SK-N-SH (cell line): ENCODE data around the gene TXNRD1. TPM values are rescaled to one million over a fixed set of nuclear protein-coding genes. Genes with fewer than 3 reads are reported as not detected.
A peak's percentile ranks its signal among the peaks of the same experiment; 100 is the strongest.

ENCODE experiments used
- CTCF ChIA-PET: fragments of 300-600, 350-600 bp; formaldehyde crosslinking; extraction: SDS; loops from one replicate; lab custom pipeline; 2021; lab: Yijun Ruan, JAX
- POLR2A ChIA-PET: fragments of 350-600 bp; sonication (Branson Sonifier 250); formaldehyde crosslinking; extraction: SDS; loops from one replicate; lab custom pipeline; 2020; ENCODE audit warnings: antibody characterized with exemption, inconsistent platforms; lab: Yijun Ruan, JAX
- DNase-seq: peaks from one replicate; pipeline ENCODE4 v3.0.0; 2012
- H2AFZ ChIP-seq: fragments of 200-600 bp; sonication (generic); 2 replicates; pipeline ENCODE4 v1.8.1; 2016; ENCODE audit warnings: antibody characterized with exemption, mild to moderate bottlenecking, low read depth
- H3F3A ChIP-seq: fragments of 200-600 bp; sonication (generic); replicated peaks from 2 replicates; pipeline ENCODE3; 2016; ENCODE audit warnings: antibody characterized with exemption, mild to moderate bottlenecking; ENCODE audit not compliant: insufficient read depth
- H3K27ac ChIP-seq, 2 experiments: fragments of 200-500 bp in 1 of 2; fragments of 200-600 bp in 1 of 2; sonication (Bioruptor generic) in 1 of 2; sonication (generic), shearing (Covaris generic) in 1 of 2; 2 replicates each; pipeline versions ENCODE4 v1.5.1 to v1.6.1; 2014 to 2016; ENCODE audit warnings: low read depth in 2 of 2, inconsistent platforms in 1 of 2, low read length in 1 of 2, mild to moderate bottlenecking in 1 of 2, mixed read lengths in 1 of 2
- H3K27me3 ChIP-seq: fragments of 200-600 bp; sonication (generic), shearing (Covaris generic); 2 replicates; pipeline ENCODE4 v1.6.1; 2016; ENCODE audit warnings: mixed run types; ENCODE audit not compliant: insufficient read depth
- H3K36me3 ChIP-seq, 2 experiments: fragments of 200-500 bp in 1 of 2; fragments of 200-600 bp in 1 of 2; sonication (Bioruptor generic) in 1 of 2; sonication (generic) in 1 of 2; replicated peaks in 1 of 2; 2 replicates each; pipeline versions ENCODE3 to v1.5.1; 2014 to 2016; ENCODE audit warnings: low read length in 1 of 2, mild to moderate bottlenecking in 1 of 2; ENCODE audit not compliant: insufficient read depth in 2 of 2, control insufficient read depth in 1 of 2
- H3K4me1 ChIP-seq, 2 experiments: fragments of 200-500 bp in 1 of 2; fragments of 200-600 bp in 1 of 2; sonication (Bioruptor generic) in 1 of 2; sonication (generic), shearing (Covaris generic) in 1 of 2; 2 replicates each; pipeline versions ENCODE4 v1.5.1 to v1.6.1; 2014 to 2016; ENCODE audit warnings: low read depth in 1 of 2, low read length in 1 of 2, mixed run types in 1 of 2; ENCODE audit not compliant: insufficient read depth in 2 of 2, control insufficient read depth in 1 of 2
- H3K4me2 ChIP-seq: fragments of 200-600 bp; sonication (generic), shearing (Covaris generic); 2 replicates; pipeline ENCODE4 v1.6.1; 2017; ENCODE audit warnings: mixed run types
- H3K4me3 ChIP-seq, 2 experiments: fragments of 200-500 bp in 1 of 2; fragments of 200-600 bp in 1 of 2; sonication (Bioruptor generic) in 1 of 2; sonication (generic), shearing (Covaris generic) in 1 of 2; 2 replicates each; pipeline versions ENCODE4 v1.5.1 to v1.8.1; 2014 to 2016; ENCODE audit warnings: low read depth in 2 of 2, inconsistent platforms in 1 of 2, low read length in 1 of 2, mild to moderate bottlenecking in 1 of 2, mixed read lengths in 1 of 2, moderate library complexity in 1 of 2
- H3K79me2 ChIP-seq: fragments of 200-600 bp; sonication (generic); 2 replicates; pipeline ENCODE4 v1.8.1; 2017; ENCODE audit warnings: mild to moderate bottlenecking; ENCODE audit not compliant: insufficient read depth
- H3K9ac ChIP-seq: fragments of 200-600 bp; sonication (generic); 2 replicates; pipeline ENCODE4 v1.6.1; 2017; ENCODE audit warnings: mixed run types
- H3K9me2 ChIP-seq: fragments of 200-600 bp; sonication (generic); 2 replicates; pipeline ENCODE4 v1.6.1; 2017; ENCODE audit warnings: mixed run types
- H3K9me3 ChIP-seq: fragments of 200-600 bp; sonication (generic); 2 replicates; pipeline ENCODE4 v1.6.1; 2017; ENCODE audit warnings: mixed run types, mild to moderate bottlenecking, moderate library complexity
- H4K20me1 ChIP-seq: fragments of 200-600 bp; sonication (generic); 2 replicates; pipeline ENCODE4 v1.6.1; 2017; ENCODE audit warnings: mild to moderate bottlenecking, mixed run types; ENCODE audit not compliant: insufficient read depth
- FOXM1 ChIP-seq: IDR thresholded peaks from 2 replicates; pipeline ENCODE4 v1.4.0; 2012; ENCODE audit warnings: low read depth, mild to moderate bottlenecking
- GABPA ChIP-seq: IDR thresholded peaks from 2 replicates; pipeline ENCODE4 v1.4.0; 2012; ENCODE audit warnings: low read depth, mild to moderate bottlenecking
- RAD21 ChIP-seq: IDR thresholded peaks from 2 replicates; pipeline ENCODE4 v1.6.1; 2012; ENCODE audit warnings: mild to moderate bottlenecking, low read length
- TEAD4 ChIP-seq: IDR thresholded peaks from 2 replicates; pipeline ENCODE4 v1.4.0; 2012; ENCODE audit warnings: mild to moderate bottlenecking, borderline replicate concordance; ENCODE audit not compliant: insufficient read depth
- WGBS: methylation state at CpG from one replicate; pipeline ENCODE4 v1.1.6; 2017; ENCODE audit warnings: low lambda C conversion rate; 5-methylcytosine and 5-hydroxymethylcytosine counted together
- polyA plus RNA-seq, 3 experiments: library from polyadenylated mRNA; depleted of rRNA; stranded (reverse); fragments of >200 nt; gene quantifications; 2 replicates each; pipeline ENCODE4 v1.2.3, GENCODE V29; 2012
- TF ChIP-seq, protein P1 (sequence below): fragments of 200-600 bp; sonication (generic); IDR thresholded peaks from 2 replicates; pipeline ENCODE4 v1.6.1; 2017; ENCODE audit warnings: antibody characterized with exemption, mild to moderate bottlenecking, moderate library complexity
- TF ChIP-seq, protein P2 (sequence below): IDR thresholded peaks from 2 replicates; pipeline ENCODE4 v1.4.0; 2012; ENCODE audit warnings: low read depth
- TF ChIP-seq, protein P3 (sequence below): IDR thresholded peaks from 2 replicates; pipeline ENCODE4 v1.6.1; 2012; ENCODE audit warnings: mild to moderate bottlenecking, low read depth, low read length, moderate library complexity
- TF ChIP-seq, protein P4 (sequence below): fragments of 150-350 bp; IDR thresholded peaks from 2 replicates; pipeline ENCODE4 v1.6.1; 2016; ENCODE audit warnings: mild to moderate bottlenecking, low read depth, low read length

TXNRD1 gene
- polyA plus RNA-seq, 1 of the 3 experiments (the other 2 are of a cell fraction): 143 TPM

DNA sequence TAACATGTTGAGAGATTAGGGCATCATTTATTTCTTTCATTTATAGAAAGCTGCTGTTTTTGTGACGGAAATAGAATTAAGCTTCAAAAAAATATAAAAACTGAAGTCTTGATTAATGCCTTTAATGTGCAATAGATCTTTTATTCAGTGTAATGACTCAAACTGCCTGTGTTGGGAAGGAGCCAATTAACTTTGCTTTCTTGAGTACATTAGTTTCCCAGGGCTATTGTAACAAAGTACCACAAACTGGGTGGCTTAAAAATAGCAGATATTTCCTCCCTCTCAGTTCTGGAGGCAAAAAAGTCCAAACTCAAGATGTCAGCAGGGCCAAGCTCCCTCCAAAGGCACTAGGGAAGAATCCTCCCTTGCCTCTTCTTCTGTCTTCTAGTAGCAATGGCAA is 124.6 kb downstream of the TXNRD1 start (continued):
- TF ChIP-seq, protein P1, sequence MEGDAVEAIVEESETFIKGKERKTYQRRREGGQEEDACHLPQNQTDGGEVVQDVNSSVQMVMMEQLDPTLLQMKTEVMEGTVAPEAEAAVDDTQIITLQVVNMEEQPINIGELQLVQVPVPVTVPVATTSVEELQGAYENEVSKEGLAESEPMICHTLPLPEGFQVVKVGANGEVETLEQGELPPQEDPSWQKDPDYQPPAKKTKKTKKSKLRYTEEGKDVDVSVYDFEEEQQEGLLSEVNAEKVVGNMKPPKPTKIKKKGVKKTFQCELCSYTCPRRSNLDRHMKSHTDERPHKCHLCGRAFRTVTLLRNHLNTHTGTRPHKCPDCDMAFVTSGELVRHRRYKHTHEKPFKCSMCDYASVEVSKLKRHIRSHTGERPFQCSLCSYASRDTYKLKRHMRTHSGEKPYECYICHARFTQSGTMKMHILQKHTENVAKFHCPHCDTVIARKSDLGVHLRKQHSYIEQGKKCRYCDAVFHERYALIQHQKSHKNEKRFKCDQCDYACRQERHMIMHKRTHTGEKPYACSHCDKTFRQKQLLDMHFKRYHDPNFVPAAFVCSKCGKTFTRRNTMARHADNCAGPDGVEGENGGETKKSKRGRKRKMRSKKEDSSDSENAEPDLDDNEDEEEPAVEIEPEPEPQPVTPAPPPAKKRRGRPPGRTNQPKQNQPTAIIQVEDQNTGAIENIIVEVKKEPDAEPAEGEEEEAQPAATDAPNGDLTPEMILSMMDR: no peak
- TF ChIP-seq TEAD4 (no peak), FOXM1 (no peak), GABPA (no peak)
- TF ChIP-seq, protein P2, sequence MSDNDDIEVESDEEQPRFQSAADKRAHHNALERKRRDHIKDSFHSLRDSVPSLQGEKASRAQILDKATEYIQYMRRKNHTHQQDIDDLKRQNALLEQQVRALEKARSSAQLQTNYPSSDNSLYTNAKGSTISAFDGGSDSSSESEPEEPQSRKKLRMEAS: no peak

DNA sequence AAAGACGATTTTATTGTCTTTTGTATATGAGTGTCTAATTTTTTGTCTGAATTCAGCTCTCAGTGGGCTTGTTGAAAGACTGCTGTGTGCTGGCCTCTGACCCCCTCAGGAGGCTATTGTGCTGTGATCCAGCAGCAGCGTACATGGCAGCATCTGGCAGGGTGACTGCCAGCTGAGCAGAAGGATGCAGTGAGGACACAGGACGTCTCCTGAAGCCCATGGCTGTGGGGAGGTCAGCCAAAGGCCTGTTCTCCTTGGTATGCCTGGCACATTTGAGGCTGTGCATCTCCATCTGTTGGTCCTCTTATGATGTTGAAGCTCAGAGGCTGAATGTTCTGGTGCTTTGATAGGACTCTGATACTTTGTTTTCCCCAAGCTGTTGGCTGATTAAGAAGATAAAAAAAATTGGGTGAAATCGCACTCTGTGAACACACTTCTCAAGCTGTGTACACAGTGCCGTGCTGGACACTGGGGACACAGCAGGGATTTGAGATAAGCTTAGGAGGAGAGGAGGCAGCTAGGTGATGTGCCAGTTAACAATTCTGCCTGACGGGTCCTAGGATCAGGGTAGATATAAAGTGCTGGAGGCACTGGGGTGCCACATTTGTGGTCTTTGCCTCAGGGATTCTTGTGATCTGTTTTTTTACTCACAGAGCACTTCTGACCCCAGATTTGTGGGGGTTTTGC is 125.5 kb downstream of the TXNRD1 start:
- no peak overlapping the region for H3K4me2 ChIP-seq
- CTCF ChIA-PET: interaction anchor here (1.1 to 1.3 kb wide), 2 partner anchors 18 to 41 kb away, joined by 3 to 9 read pairs; no protein-coding TSS in a partner anchor
- H3K4me3 ChIP-seq: no peak overlapping the region
- WGBS: 97% methylated on average over 6 of the region's 6 CpGs
- H3K9ac ChIP-seq: no peak overlapping the region
- peaks cover 25% of the 10 kb centered on the region for H3K79me2 ChIP-seq
- no peak overlapping the region for H2AFZ ChIP-seq
- TF ChIP-seq RAD21: no peak
- TF ChIP-seq, protein P3, sequence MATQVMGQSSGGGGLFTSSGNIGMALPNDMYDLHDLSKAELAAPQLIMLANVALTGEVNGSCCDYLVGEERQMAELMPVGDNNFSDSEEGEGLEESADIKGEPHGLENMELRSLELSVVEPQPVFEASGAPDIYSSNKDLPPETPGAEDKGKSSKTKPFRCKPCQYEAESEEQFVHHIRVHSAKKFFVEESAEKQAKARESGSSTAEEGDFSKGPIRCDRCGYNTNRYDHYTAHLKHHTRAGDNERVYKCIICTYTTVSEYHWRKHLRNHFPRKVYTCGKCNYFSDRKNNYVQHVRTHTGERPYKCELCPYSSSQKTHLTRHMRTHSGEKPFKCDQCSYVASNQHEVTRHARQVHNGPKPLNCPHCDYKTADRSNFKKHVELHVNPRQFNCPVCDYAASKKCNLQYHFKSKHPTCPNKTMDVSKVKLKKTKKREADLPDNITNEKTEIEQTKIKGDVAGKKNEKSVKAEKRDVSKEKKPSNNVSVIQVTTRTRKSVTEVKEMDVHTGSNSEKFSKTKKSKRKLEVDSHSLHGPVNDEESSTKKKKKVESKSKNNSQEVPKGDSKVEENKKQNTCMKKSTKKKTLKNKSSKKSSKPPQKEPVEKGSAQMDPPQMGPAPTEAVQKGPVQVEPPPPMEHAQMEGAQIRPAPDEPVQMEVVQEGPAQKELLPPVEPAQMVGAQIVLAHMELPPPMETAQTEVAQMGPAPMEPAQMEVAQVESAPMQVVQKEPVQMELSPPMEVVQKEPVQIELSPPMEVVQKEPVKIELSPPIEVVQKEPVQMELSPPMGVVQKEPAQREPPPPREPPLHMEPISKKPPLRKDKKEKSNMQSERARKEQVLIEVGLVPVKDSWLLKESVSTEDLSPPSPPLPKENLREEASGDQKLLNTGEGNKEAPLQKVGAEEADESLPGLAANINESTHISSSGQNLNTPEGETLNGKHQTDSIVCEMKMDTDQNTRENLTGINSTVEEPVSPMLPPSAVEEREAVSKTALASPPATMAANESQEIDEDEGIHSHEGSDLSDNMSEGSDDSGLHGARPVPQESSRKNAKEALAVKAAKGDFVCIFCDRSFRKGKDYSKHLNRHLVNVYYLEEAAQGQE: no peak
- TF ChIP-seq, protein P4, sequence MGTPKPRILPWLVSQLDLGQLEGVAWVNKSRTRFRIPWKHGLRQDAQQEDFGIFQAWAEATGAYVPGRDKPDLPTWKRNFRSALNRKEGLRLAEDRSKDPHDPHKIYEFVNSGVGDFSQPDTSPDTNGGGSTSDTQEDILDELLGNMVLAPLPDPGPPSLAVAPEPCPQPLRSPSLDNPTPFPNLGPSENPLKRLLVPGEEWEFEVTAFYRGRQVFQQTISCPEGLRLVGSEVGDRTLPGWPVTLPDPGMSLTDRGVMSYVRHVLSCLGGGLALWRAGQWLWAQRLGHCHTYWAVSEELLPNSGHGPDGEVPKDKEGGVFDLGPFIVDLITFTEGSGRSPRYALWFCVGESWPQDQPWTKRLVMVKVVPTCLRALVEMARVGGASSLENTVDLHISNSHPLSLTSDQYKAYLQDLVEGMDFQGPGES: no peak
- TF ChIP-seq, all 33 proteins: peak for 0
- no peak for DNase-seq
- Histone ChIP-seq H3F3A (no peaks in the 10 kb centered on the region), H3K27ac (peak overlapping the region in 1 of 2 experiments; percentile 18; a peak in 1 of 4 replicates), H4K20me1 (peaks cover 5% of the 10 kb centered on the region), H3K9me3 (no peaks in the 10 kb centered on the region), H3K36me3 (peaks cover 72 to 81% of the 10 kb centered on the region in 2 experiments), H3K4me1 (peaks cover 0 to 6% of the 10 kb centered on the region in 2 experiments; a peak in 2 of 4 replicates), H3K27me3 (no peaks in the 10 kb centered on the region), H3K9me2 (no peaks in the 10 kb centered on the region)
- POLR2A ChIA-PET: no interaction called here
